H1 (cell line): ENCODE measurements around the gene TUBA1A. TPM values are rescaled to one million over a fixed set of nuclear protein-coding genes. Genes with fewer than 3 reads are reported as not detected.

Experiments used
- CTCF ChIA-PET: fragments of 300-600 bp; sonication (Branson Sonifier 250); formaldehyde crosslinking; loops from one replicate; lab custom pipeline; 2021; ENCODE audit not compliant: partially characterized antibody; lab: Charles Lee
- POLR2A ChIA-PET: fragments of 300-600 bp; sonication (Branson Sonifier 250); formaldehyde crosslinking; loops from one replicate; lab custom pipeline; 2021; ENCODE audit warnings: inconsistent platforms; ENCODE audit not compliant: partially characterized antibody; lab: Charles Lee
- DNase-seq, 2 experiments: peaks; one replicate each; pipeline versions ENCODE4 v3.0.0 to v3.0.0-alpha.2; 2010 to 2022; ENCODE audit warnings: low spot score in 2 of 2, low read depth in 1 of 2, mixed read lengths in 1 of 2
- FAIRE-seq: peaks from 2 replicates; lab custom pipeline; 2011; peaks lifted over from hg19 to GRCh38; lab: Jason Lieb, UNC
- H2AFZ ChIP-seq: 2 replicates; pipeline ENCODE4 v1.8.1; 2012; ENCODE audit warnings: low read length, inconsistent platforms
- H2AK5ac ChIP-seq: 2 replicates; pipeline ENCODE4 v1.6.1; 2013; ENCODE audit warnings: low read depth, low read length
- H2BK120ac ChIP-seq: replicated peaks from 2 replicates; pipeline ENCODE3; 2013; ENCODE audit warnings: low read depth, low read length, inconsistent platforms
- H2BK12ac ChIP-seq: 2 replicates; pipeline ENCODE4 v1.6.1; 2013; ENCODE audit warnings: low read depth, low read length
- H2BK15ac ChIP-seq: 2 replicates; pipeline ENCODE4 v1.6.1; 2013; ENCODE audit warnings: low read length
- H2BK20ac ChIP-seq: 2 replicates; pipeline ENCODE4 v1.6.1; 2013; ENCODE audit warnings: low read length
- H2BK5ac ChIP-seq: 2 replicates; pipeline ENCODE4 v1.6.1; 2013; ENCODE audit warnings: low read depth, low read length
- H3K14ac ChIP-seq: 2 replicates; pipeline ENCODE4 v1.6.1; 2013; ENCODE audit warnings: inconsistent platforms; ENCODE audit not compliant: insufficient read length
- H3K18ac ChIP-seq: 2 replicates; pipeline ENCODE4 v1.6.1; 2013; ENCODE audit warnings: low read length; ENCODE audit errors: extremely low read depth
- H3K23ac ChIP-seq: 2 replicates; pipeline ENCODE4 v1.6.1; 2013; ENCODE audit warnings: inconsistent platforms; ENCODE audit not compliant: insufficient read length
- H3K23me2 ChIP-seq: 2 replicates; pipeline ENCODE4 v1.6.1; 2013; ENCODE audit warnings: low read depth, low read length
- H3K27ac ChIP-seq: 2 replicates; pipeline ENCODE4 v1.6.1; 2011; ENCODE audit warnings: low read depth, low read length, inconsistent platforms
- H3K27me3 ChIP-seq, 4 experiments: replicated peaks in 1 of 4; 1 replicate in 1 of 4; 2 replicates in 3 of 4; pipeline versions ENCODE4 v1.6.1 to v1.8.1; 2011 to 2013; ENCODE audit warnings: low read length in 3 of 4, mild to moderate bottlenecking in 3 of 4, inconsistent platforms in 2 of 4, mixed read lengths in 2 of 4, moderate library complexity in 1 of 4; ENCODE audit not compliant: control insufficient read depth in 3 of 4, insufficient read depth in 3 of 4; ENCODE audit errors: extremely low read depth in 1 of 4
- H3K36me3 ChIP-seq, 4 experiments: 2 replicates each; pipeline versions ENCODE4 v1.6.1 to v1.8.1; 2011 to 2013; ENCODE audit warnings: mild to moderate bottlenecking in 4 of 4, low read length in 3 of 4, moderate library complexity in 2 of 4, control low read depth in 1 of 4, inconsistent platforms in 1 of 4; ENCODE audit not compliant: insufficient read depth in 4 of 4, control insufficient read depth in 2 of 4
- H3K4ac ChIP-seq: replicated peaks from 2 replicates; pipeline ENCODE3; 2013; ENCODE audit warnings: low read length, low read depth, mixed read lengths, inconsistent platforms; ENCODE audit not compliant: insufficient read length
- H3K4me1 ChIP-seq, 4 experiments: replicated peaks in 1 of 4; 1 replicate in 1 of 4; 2 replicates in 3 of 4; pipeline versions ENCODE4 v1.6.1 to v1.8.1; 2011 to 2013; ENCODE audit warnings: low read length in 3 of 4, inconsistent platforms in 2 of 4, mixed read lengths in 1 of 4; ENCODE audit not compliant: insufficient read depth in 4 of 4, control insufficient read depth in 3 of 4
- H3K4me2 ChIP-seq, 2 experiments: 2 replicates each; pipeline versions ENCODE4 v1.6.1 to v1.8.1; 2011 to 2013; ENCODE audit warnings: low read depth in 2 of 2, low read length in 2 of 2, control low read depth in 1 of 2, inconsistent platforms in 1 of 2, mild to moderate bottlenecking in 1 of 2; ENCODE audit not compliant: insufficient read depth in 1 of 2
- H3K4me3 ChIP-seq, 4 experiments: fragments of 200-600, 300-600 bp in 1 of 4; sonication (generic), shearing (Covaris generic), sonication (Bioruptor Twin) in 1 of 4; 2 replicates each; pipeline versions ENCODE4 v1.5.1 to v1.8.1; 2011 to 2016; ENCODE audit warnings: low read length in 4 of 4, low read depth in 3 of 4, control low read depth in 2 of 4, inconsistent platforms in 2 of 4, mild to moderate bottlenecking in 2 of 4, mixed read lengths in 1 of 4, moderate library complexity in 1 of 4; ENCODE audit not compliant: insufficient read depth in 2 of 4; ENCODE audit errors: extremely low read depth in 1 of 4
- H3K56ac ChIP-seq: replicated peaks from 2 replicates; pipeline ENCODE3; 2013; ENCODE audit warnings: low read depth, mild to moderate bottlenecking, mixed read lengths, low read length, inconsistent platforms; ENCODE audit not compliant: insufficient read length
- H3K79me1 ChIP-seq: 2 replicates; pipeline ENCODE4 v1.6.1; 2013; ENCODE audit warnings: low read depth, low read length, control low read depth
- H3K79me2 ChIP-seq, 2 experiments: 2 replicates each; pipeline versions ENCODE4 v1.6.1 to v1.8.1; 2012 to 2013; ENCODE audit warnings: low read length in 2 of 2, mild to moderate bottlenecking in 2 of 2, inconsistent platforms in 1 of 2; ENCODE audit not compliant: insufficient read depth in 2 of 2, control insufficient read depth in 1 of 2
- H3K9ac ChIP-seq, 4 experiments: replicated peaks in 1 of 4; 1 replicate in 1 of 4; 2 replicates in 3 of 4; pipeline versions ENCODE4 v1.6.1 to v1.8.1; 2011 to 2013; ENCODE audit warnings: low read depth in 3 of 4, low read length in 3 of 4, control low read depth in 2 of 4, mild to moderate bottlenecking in 2 of 4, moderate library complexity in 2 of 4, inconsistent platforms in 1 of 4; ENCODE audit errors: extremely low read depth in 1 of 4
- H3K9me3 ChIP-seq, 2 experiments: 2 replicates each; pipeline versions ENCODE4 v1.6.1 to v1.8.1; 2012 to 2013; ENCODE audit warnings: mild to moderate bottlenecking in 2 of 2, moderate library complexity in 2 of 2, control low read depth in 1 of 2, inconsistent platforms in 1 of 2, low read depth in 1 of 2, low read length in 1 of 2, mixed read lengths in 1 of 2; ENCODE audit not compliant: insufficient read depth in 2 of 2
- H4K20me1 ChIP-seq, 2 experiments: replicated peaks in 1 of 2; 2 replicates each; pipeline versions ENCODE3 to v1.8.1; 2011 to 2013; ENCODE audit warnings: inconsistent platforms in 2 of 2, low read length in 2 of 2, mild to moderate bottlenecking in 1 of 2; ENCODE audit not compliant: insufficient read depth in 2 of 2, control insufficient read depth in 1 of 2
- H4K5ac ChIP-seq: 2 replicates; pipeline ENCODE4 v1.6.1; 2013; ENCODE audit warnings: low read length, low read depth, mixed read lengths, inconsistent platforms; ENCODE audit not compliant: insufficient read length
- H4K8ac ChIP-seq: 2 replicates; pipeline ENCODE4 v1.8.0; 2013; ENCODE audit warnings: mild to moderate bottlenecking, moderate library complexity, low read length, inconsistent platforms; ENCODE audit not compliant: insufficient read depth; ENCODE audit errors: extremely low read depth
- H4K91ac ChIP-seq: replicated peaks from 2 replicates; pipeline ENCODE3; 2013; ENCODE audit warnings: low read length, mixed read lengths, inconsistent platforms; ENCODE audit not compliant: insufficient read length
- ATF2 ChIP-seq: IDR thresholded peaks from 2 replicates; pipeline ENCODE4 v1.6.1; 2012; ENCODE audit warnings: low read length, inconsistent platforms
- BACH1 ChIP-seq: IDR thresholded peaks from 2 replicates; pipeline ENCODE4 v1.6.1; 2012; ENCODE audit warnings: low read length, improper control_type of control experiment
- PHF8 ChIP-seq: fragments of 200-600 bp; sonication (generic); conservative IDR thresholded peaks from 2 replicates; pipeline ENCODE4 v1.7.1; 2012; ENCODE audit warnings: low read depth, mild to moderate bottlenecking, inconsistent platforms, low read length, moderate library complexity
- POLR2A ChIP-seq, 2 experiments: IDR thresholded peaks; 1 replicate in 1 of 2; 2 replicates in 1 of 2; pipeline ENCODE4 v1.6.1; 2011; ENCODE audit warnings: low read depth in 2 of 2, low read length in 2 of 2, mild to moderate bottlenecking in 2 of 2; ENCODE audit errors: control extremely low read depth in 1 of 2
- SIX5 ChIP-seq: IDR thresholded peaks from 2 replicates; pipeline ENCODE4 v1.6.1; 2011; ENCODE audit warnings: mild to moderate bottlenecking, low read depth, low read length
- TAF7 ChIP-seq: optimal IDR thresholded peaks from 2 replicates; pipeline ENCODE3; 2011; ENCODE audit warnings: low read depth, mild to moderate bottlenecking, inconsistent platforms, low read length, moderate library complexity, borderline replicate concordance
- USF2 ChIP-seq: IDR thresholded peaks from 2 replicates; pipeline ENCODE4 v1.6.1; 2011; ENCODE audit warnings: low read length, improper control_type of control experiment
- WGBS, 2 experiments: shearing (Covaris generic) in 1 of 2; methylation state at CpG; one replicate each; pipeline versions ENCODE4 v1.1.6 to v1.1.7; 2013 to 2015; ENCODE audit warnings: low lambda C conversion rate in 2 of 2, mixed read lengths in 2 of 2, inconsistent platforms in 1 of 2, low coverage in 1 of 2, missing lambda C conversion rate in 1 of 2; ENCODE audit not compliant: insufficient replicate concordance in 2 of 2, insufficient coverage in 1 of 2, insufficient read length in 1 of 2; ENCODE audit errors: extremely low coverage in 1 of 2, missing lambda C conversion rate in 1 of 2; 5-methylcytosine and 5-hydroxymethylcytosine counted together
- polyA plus RNA-seq, 7 experiments: library from polyadenylated mRNA; depleted of rRNA in 3 of 7; stranded (reverse) in 5 of 7; unstranded in 2 of 7; fragments of >200 nt in 5 of 7; fragments of 200-250 nt in 2 of 7; gene quantifications; 1 replicate in 5 of 7; 2 replicates in 1 of 7; 4 replicates in 1 of 7; pipeline versions ENCODE4 v1.2.1 to v1.2.3, GENCODE V29; 2011 to 2013; ENCODE audit warnings: missing spikeins in 2 of 7, mixed read lengths in 2 of 7
- total RNA-seq: library from RNA; stranded (reverse); fragmentation: NEBNext Ultra II Directional; extraction: Animal tissue kit (Norgen Biotek cat#: 25700); gene quantifications from 2 replicates; pipeline ENCODE4 v1.2.1, GENCODE V29; 2021

Gene TUBA1A
- total and polyA plus RNA-seq, 2 of the 8 experiments (the other 6 are each of a cell fraction or from before 2014, with no cell fraction given), result 283 to 1,018 TPM

GRCh38 chr12:49174218-49174617, 14.7 kb downstream of the TUBA1A start:
- H3K18ac ChIP-seq, result no peak overlapping the region
- H3K4ac ChIP-seq, result no peak overlapping the region
- H3K4me1 ChIP-seq, result no peaks in the 10 kb centered on the region
- WGBS, 2 experiments, result 66% methylated on average over 5 of the region's 5 CpGs; no CpG with 5 or more reads in 1 of the 2 experiments
- no peak overlapping the region for H2BK120ac ChIP-seq
- no peak overlapping the region for H2AFZ ChIP-seq
- no peak overlapping the region for H3K9ac ChIP-seq
- CTCF ChIA-PET, result interaction anchor here (1.1 to 1.7 kb wide), 4 partner anchors 12 to 110 kb away, joined by 3 to 8 read pairs (median 4); no protein-coding TSS in a partner anchor
- H3K27me3 ChIP-seq, result no peaks in the 10 kb centered on the region
- no peak overlapping the region for H3K27ac ChIP-seq
- H3K23me2 ChIP-seq, result no peaks in the 10 kb centered on the region
- no peak overlapping the region for H4K5ac ChIP-seq
- no peak overlapping the region for H3K56ac ChIP-seq
- FAIRE-seq (no peak), DNase-seq (no peak)
- no peak overlapping the region for H2BK12ac ChIP-seq
- POLR2A ChIA-PET, result interaction anchor here (0.6 to 4.7 kb wide), 3 partner anchors 20 to 71 kb away, joined by 3 to 19 read pairs (median 3); partner anchors contain the start of gene TUBA1B
- no peaks in the 10 kb centered on the region for H3K79me1 ChIP-seq
- H3K4me2 ChIP-seq, result no peak overlapping the region
- no peak overlapping the region for H2BK5ac ChIP-seq
- no peak overlapping the region for H3K4me3 ChIP-seq
- no peaks in the 10 kb centered on the region for H3K9me3 ChIP-seq
- no peak overlapping the region for H3K23ac ChIP-seq
- no peak overlapping the region for H3K14ac ChIP-seq
- no peak overlapping the region for H2AK5ac ChIP-seq
- no peak overlapping the region for H2BK15ac ChIP-seq
- no peak for TF ChIP-seq USF2
- no peak for TF ChIP-seq PHF8
- no peak for TF ChIP-seq SIX5
- TF ChIP-seq ATF2, result no peak
- no peak for TF ChIP-seq POLR2A (IDR thresholded peaks at IDR 0.05; ENCODE audit: control extremely low read depth in 1 of 2, low read depth in 2 of 2, low read length in 2 of 2)
- TF ChIP-seq BACH1, result no peak
- no peak for TF ChIP-seq TAF7
- H4K20me1 ChIP-seq, result no peaks in the 10 kb centered on the region
- H2BK20ac ChIP-seq, result no peak overlapping the region
- H4K91ac ChIP-seq, result no peak overlapping the region
- no peaks in the 10 kb centered on the region for H3K79me2 ChIP-seq
- H4K8ac ChIP-seq, result no peak overlapping the region
- H3K36me3 ChIP-seq, result no peaks in the 10 kb centered on the region
